Endothelial cell of umbilical vein (primary cell): ENCODE results near the gene UBE2E3. TPM values are rescaled to one million over a fixed set of nuclear protein-coding genes. Genes with fewer than 3 reads are reported as not detected.

ENCODE experiments used
- BruUV-seq: library from RNA; stranded (reverse); fragments of 400-500 nt; replicated peaks from 2 replicates; lab custom pipeline; 2021; lab: Mats Ljungman, UMichigan
- CTCF ChIA-PET: fragments of 300-600, 350-600 bp; sonication (Branson Sonifier 250); formaldehyde crosslinking; loops from one replicate; lab custom pipeline; 2021; ENCODE audit warnings: antibody characterized with exemption, inconsistent platforms; lab: Charles Lee
- POLR2A ChIA-PET: fragments of 300-600, 350-600 bp; sonication (Branson Sonifier 250); formaldehyde crosslinking; loops from one replicate; lab custom pipeline; 2021; ENCODE audit warnings: antibody characterized with exemption, inconsistent platforms; lab: Charles Lee
- DNase-seq: peaks from one replicate; pipeline ENCODE4 v3.0.0-alpha.2; 2011; ENCODE audit warnings: low read depth, low spot score
- FAIRE-seq: peaks from 2 replicates; lab custom pipeline; 2011; peaks lifted over from hg19 to GRCh38; lab: Jason Lieb, UNC
- H2AFZ ChIP-seq: 2 replicates; pipeline ENCODE4 v1.6.0; 2012; ENCODE audit warnings: low read depth, low read length, control low read depth, inconsistent platforms
- H3K27ac ChIP-seq: 2 replicates; pipeline ENCODE4 v1.5.1; 2011; ENCODE audit warnings: low read depth, mild to moderate bottlenecking, control low read depth, low read length, moderate library complexity; ENCODE audit not compliant: insufficient read depth
- H3K27me3 ChIP-seq, 2 experiments: 2 replicates each; pipeline versions ENCODE4 v1.6.0 to v1.6.1; 2011; ENCODE audit warnings: low read length in 2 of 2, mixed read lengths in 1 of 2; ENCODE audit not compliant: control insufficient read depth in 2 of 2, insufficient read depth in 2 of 2
- H3K36me3 ChIP-seq, 2 experiments: 2 replicates in 1 of 2; 3 replicates in 1 of 2; pipeline ENCODE4 v1.5.1; 2011; ENCODE audit warnings: low read length in 2 of 2, mild to moderate bottlenecking in 1 of 2, moderate library complexity in 1 of 2; ENCODE audit not compliant: control insufficient read depth in 2 of 2, insufficient read depth in 2 of 2; ENCODE audit errors: extremely low read depth in 1 of 2
- H3K4me1 ChIP-seq: 3 replicates; pipeline ENCODE4 v1.5.1; 2011; ENCODE audit warnings: mild to moderate bottlenecking, low read length; ENCODE audit not compliant: control insufficient read depth, insufficient read depth; ENCODE audit errors: extremely low read depth
- H3K4me2 ChIP-seq: 2 replicates; pipeline ENCODE4 v1.6.1; 2011; ENCODE audit warnings: low read length, control low read depth, mixed read lengths; ENCODE audit not compliant: insufficient read depth
- H3K4me3 ChIP-seq, 3 experiments: fragments of 200-600 bp in 1 of 3; sonication (generic), shearing (Covaris generic) in 1 of 3; replicated peaks in 1 of 3; 2 replicates each; pipeline ENCODE4 v1.5.1; 2011 to 2016; ENCODE audit warnings: control low read depth in 3 of 3, low read length in 3 of 3, mild to moderate bottlenecking in 2 of 3, inconsistent platforms in 1 of 3, low read depth in 1 of 3, moderate library complexity in 1 of 3; ENCODE audit not compliant: insufficient read depth in 1 of 3
- H3K79me2 ChIP-seq: 2 replicates; pipeline ENCODE4 v1.6.0; 2012; ENCODE audit warnings: low read length, inconsistent platforms; ENCODE audit not compliant: control insufficient read depth, insufficient read depth
- H3K9ac ChIP-seq: replicated peaks from 2 replicates; pipeline ENCODE3; 2011; ENCODE audit warnings: low read length, control low read depth; ENCODE audit not compliant: insufficient read depth; ENCODE audit errors: extremely low read depth
- H3K9me1 ChIP-seq: replicated peaks from 3 replicates; pipeline ENCODE4 v1.6.0; 2011; ENCODE audit warnings: mild to moderate bottlenecking, low read length; ENCODE audit not compliant: control insufficient read depth, insufficient read depth; ENCODE audit errors: extremely low read depth
- H3K9me3 ChIP-seq: replicated peaks from 2 replicates; pipeline ENCODE4 v1.5.1; 2012; ENCODE audit warnings: low read length, inconsistent platforms; ENCODE audit not compliant: control insufficient read depth, insufficient read depth
- H4K20me1 ChIP-seq: replicated peaks from 2 replicates; pipeline ENCODE3; 2011; ENCODE audit warnings: mild to moderate bottlenecking, low read length; ENCODE audit not compliant: control insufficient read depth, insufficient read depth; ENCODE audit errors: extremely low read depth
- CTCF ChIP-seq, 2 donors: IDR thresholded peaks; 1 replicate in 1 of 2; 2 replicates in 1 of 2; pipeline ENCODE4 v1.5.1; 2011; ENCODE audit warnings: low read length in 2 of 2, mild to moderate bottlenecking in 2 of 2, moderate library complexity in 2 of 2, control low read depth in 1 of 2, inconsistent platforms in 1 of 2, low read depth in 1 of 2; ENCODE audit not compliant: insufficient read depth in 1 of 2; ENCODE audit errors: extremely low read depth in 1 of 2
- EZH2 ChIP-seq: IDR thresholded peaks from 2 replicates; pipeline ENCODE4 v1.6.1; 2012; ENCODE audit warnings: borderline replicate concordance, low read depth, mild to moderate bottlenecking, moderate library complexity, low read length, inconsistent platforms; ENCODE audit not compliant: severe bottlenecking
- FOS ChIP-seq: IDR thresholded peaks from 2 replicates; pipeline ENCODE4 v1.6.1; 2011; ENCODE audit warnings: mild to moderate bottlenecking, low read length, moderate library complexity, borderline replicate concordance; ENCODE audit not compliant: insufficient read depth
- GATA2 ChIP-seq: IDR thresholded peaks from 2 replicates; pipeline ENCODE4 v1.7.0; 2011; ENCODE audit warnings: low read depth, mild to moderate bottlenecking, moderate library complexity, mixed read lengths, low read length; ENCODE audit not compliant: insufficient read length, insufficient read depth
- MAX ChIP-seq: IDR thresholded peaks from 2 replicates; pipeline ENCODE4 v1.6.1; 2011; ENCODE audit not compliant: insufficient read depth, insufficient read length
- POLR2A ChIP-seq: IDR thresholded peaks from 2 replicates; pipeline ENCODE4 v1.6.1; 2012; ENCODE audit warnings: low read depth, mild to moderate bottlenecking, control low read depth, low read length
- dilution Hi-C: fragments of 300-500 bp; cut with MboI; formaldehyde crosslinking; loops from one replicate; pipeline ENCODE4 v1.15.0; 2019; ENCODE audit warnings: low sequenced_read_pairs; ENCODE audit not compliant: extremely low pct_ligation_motif_present
- intact Hi-C: fragments of 100-400 bp; cut with micrococcal nuclease; formaldehyde crosslinking; loops from one replicate; pipeline ENCODE4 v1.10.0; 2022
- polyA plus RNA-seq, 4 experiments: library from polyadenylated mRNA; depleted of rRNA in 3 of 4; stranded (reverse) in 3 of 4; unstranded in 1 of 4; fragments of >200 nt; gene quantifications; 2 replicates each; pipeline versions ENCODE4 v1.2.1 to v1.2.3, GENCODE V29; 2011 to 2012; ENCODE audit warnings: missing spikeins in 1 of 4
- total RNA-seq: library from RNA; stranded (reverse); gene quantifications from 2 replicates; pipeline ENCODE4 v1.2.3, GENCODE V29; 2021

The UBE2E3 gene
- total and polyA plus RNA-seq, 2 donors (not counting 3 experiments of a cell fraction or from before 2014, with no cell fraction given): 81.5 to 107 TPM

- dilution Hi-C loops: no loop called here
- CTCF ChIA-PET: interaction anchor here (1.0 to 1.7 kb wide), 3 partner anchors 14 to 620 kb away, joined by 3 to 5 read pairs (median 3); no protein-coding TSS in a partner anchor
Observed at GRCh38 chr2:181095486-181095885, 115.1 kb downstream of the UBE2E3 start.

More at GRCh38 chr2:181095486-181095885, 115.1 kb downstream of the UBE2E3 start:
- Histone ChIP-seq H3K9me1 (no peaks in the 10 kb centered on the region), H3K4me3 (no peak overlapping the region), H3K27me3 (no peaks in the 10 kb centered on the region), H3K4me2 (no peak overlapping the region), H4K20me1 (no peaks in the 10 kb centered on the region), H3K36me3 (no peaks in the 10 kb centered on the region), H3K9me3 (no peaks in the 10 kb centered on the region), H3K79me2 (no peaks in the 10 kb centered on the region), H3K9ac (no peak overlapping the region), H3K27ac (no peak overlapping the region), H3K4me1 (no peaks in the 10 kb centered on the region), H2AFZ (no peak overlapping the region)
- no peak for DNase-seq
- FAIRE-seq: no peak
- TF ChIP-seq GATA2 (no peak), POLR2A (no peak), CTCF (IDR thresholded peaks at IDR 0.05; ENCODE audit: extremely low read depth in 1 of 2, insufficient read depth in 1 of 2, low read depth in 1 of 2, low read length in 2 of 2) (no peak), EZH2 (no peak), FOS (no peak), MAX (no peak)
- no TSS peak for BruUV-seq
- intact Hi-C loops: no loop called here
- POLR2A ChIA-PET: no interaction called here
